HG03139 (cell line): ENCODE results near the gene SLC22A1.
"Not testable (repeated sequence)": the region's sequence is repeated elsewhere in the genome, so short reads cannot be mapped to it uniquely, and the experiment has no call there.

ENCODE experiments used
- ATAC-seq: cut with Tn5 transposase; IDR thresholded peaks from one replicate; pipeline ENCODE4 v1.9.1; 2021; ENCODE audit not compliant: unreplicated experiment

The SLC22A1 gene

GRCh38 chr6:160121981-160122380, 366 bp downstream of the SLC22A1 start:
- ATAC-seq, result no peak

DNA sequence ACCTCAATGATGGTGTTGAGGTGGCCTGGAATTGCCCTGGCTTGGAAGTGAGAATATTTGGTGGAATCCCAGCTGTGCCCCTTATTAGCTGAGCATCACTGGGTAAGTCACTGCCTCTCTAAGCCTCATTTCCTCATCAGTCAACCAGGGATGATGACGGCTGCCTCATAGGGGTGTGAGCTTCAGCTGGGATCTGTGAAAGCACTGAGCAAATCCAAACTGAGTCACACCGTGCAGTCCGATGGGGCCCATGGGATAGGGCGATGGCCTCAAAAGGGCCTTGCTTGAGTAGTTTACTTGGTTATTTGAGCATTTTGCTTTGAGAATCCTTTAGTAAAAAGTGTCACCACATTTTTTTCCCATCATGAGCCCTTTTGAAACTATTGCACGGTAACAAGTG, 1.1 kb downstream of the SLC22A1 start:
- ATAC-seq, result no peak

DNA sequence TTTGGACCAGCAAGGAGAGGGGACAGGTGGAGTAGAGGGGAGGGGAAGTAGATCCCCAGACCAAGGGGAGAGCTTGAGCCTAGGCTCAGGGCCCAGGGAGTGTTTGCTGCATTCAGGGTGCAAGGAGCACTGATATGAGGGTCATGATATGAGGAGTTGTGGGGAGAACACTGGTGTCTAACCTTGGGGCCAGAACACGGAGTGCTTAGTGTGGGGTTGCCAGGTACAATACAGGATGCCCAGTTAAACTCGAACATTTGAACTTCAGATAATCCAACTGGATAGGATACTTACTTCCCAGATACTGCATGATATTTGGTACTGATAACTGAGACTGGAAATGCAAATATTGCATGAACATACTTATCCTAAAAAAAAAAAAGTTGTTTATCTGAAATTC, 2.4 kb downstream of the SLC22A1 start:
- ATAC-seq, result no peak

DNA sequence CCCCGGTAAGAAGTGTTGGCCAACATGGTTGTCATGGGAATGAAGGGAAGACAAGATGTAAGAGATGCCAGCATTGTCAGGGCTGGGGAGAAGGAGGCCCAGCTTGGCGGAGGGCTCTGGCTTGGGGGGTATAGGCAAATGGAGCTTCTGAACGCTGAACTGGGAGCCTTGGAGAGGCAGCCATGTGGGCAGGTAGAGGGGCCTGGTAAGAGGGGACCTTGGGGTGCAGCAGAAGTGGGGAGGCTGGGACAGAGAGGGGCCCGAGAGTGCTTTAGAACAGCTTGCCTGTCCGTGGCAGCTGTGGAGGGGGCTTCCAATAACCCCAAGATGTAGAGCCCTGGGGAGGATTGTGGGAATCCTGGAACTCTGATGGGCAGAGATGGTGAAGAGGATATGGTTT, 3.0 kb downstream of the SLC22A1 start:
- ATAC-seq, result no peak

DNA sequence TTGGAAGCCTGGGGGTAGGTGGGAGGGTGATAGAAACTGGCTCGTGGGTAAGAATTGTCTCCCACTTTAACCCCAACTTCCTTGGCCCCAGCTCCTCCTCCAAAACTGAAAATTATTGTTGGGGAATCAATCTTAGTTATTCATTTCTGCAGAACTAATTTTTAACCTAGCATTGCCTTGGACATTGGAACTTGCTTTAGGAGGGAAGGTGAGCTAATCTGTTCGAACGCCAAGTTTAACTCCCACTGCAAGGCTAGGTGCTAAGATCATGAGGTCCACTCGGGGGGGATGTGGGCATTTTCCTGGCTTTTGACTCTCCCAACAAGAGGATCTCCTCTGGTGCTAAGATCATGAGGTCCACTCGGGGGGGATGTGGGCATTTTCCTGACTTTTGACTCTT, 3.5 kb downstream of the SLC22A1 start:
- not testable (repeated sequence) for ATAC-seq

DNA sequence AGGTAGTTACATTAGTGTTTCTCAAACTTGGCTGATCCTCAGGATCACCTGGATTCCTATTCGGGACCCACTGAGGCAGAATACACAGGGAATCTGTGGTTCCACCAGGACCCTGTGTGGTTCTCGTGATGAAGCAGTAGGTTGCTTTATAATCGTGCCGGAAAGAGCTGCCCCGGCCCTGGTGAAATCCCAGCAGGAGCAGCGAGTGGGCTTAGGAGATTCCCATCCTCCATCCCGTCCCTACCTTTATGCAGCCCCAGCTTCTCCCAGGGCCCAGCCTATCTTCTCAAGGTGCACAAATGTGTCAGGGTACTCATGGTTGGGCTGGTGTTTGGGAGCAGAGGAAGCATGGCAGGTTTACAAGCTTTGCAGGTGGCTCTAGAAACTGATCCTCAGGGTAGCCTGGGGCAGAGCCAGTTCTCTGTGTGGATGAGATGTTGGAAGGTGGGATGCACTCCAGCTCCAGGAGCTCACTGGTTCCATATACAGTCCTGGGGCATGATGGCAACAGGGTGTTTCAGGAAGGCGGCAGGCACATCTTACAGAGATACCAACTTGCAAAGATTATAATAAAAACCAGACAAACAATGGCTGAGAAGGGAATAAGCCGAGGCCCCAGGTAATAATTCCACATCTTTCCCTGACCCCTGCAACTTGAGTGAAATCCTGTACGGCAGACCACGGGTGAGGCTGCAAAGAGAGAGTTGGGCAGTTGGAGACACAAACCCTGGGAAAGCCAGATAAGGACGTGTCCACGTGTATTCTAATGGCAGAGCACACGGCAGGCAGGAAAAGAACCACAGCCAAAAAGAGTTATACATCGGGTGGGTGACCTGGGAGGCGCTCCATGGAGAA, 5.9 kb downstream of the SLC22A1 start:
- no peak for ATAC-seq

DNA sequence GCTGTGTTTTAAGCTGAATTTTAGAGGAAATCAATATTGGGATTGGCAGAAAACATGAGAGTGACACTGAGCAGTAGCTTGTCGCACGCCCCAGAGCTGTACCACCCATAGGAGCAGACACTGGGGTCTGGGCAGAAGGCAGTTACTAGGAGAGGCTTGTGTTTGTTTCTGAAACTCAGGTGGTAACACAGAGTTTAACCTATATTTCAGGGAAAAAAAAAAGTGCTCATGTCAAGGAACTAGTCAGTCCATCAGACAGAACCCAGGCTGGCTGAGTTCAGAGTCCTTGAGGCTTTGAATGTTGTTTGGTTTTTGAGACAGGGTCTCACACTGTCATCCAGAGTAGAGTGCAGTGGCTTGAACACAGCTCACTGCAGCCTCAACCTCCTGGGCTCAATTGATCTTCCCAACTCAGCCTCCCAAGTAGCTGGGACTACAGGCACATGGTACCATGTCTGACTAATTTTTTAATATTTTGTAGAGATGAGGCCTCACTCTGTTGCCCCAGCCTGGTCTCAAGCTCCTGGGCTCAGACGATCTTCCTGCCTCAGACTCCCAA, 6.6 kb downstream of the SLC22A1 start:
- ATAC-seq, result no peak

- no peak for ATAC-seq
Observed at GRCh38 chr6:160128879-160129516, 7.4 kb downstream of the SLC22A1 start.

- no peak for ATAC-seq
Observed at GRCh38 chr6:160129881-160130615, 8.4 kb downstream of the SLC22A1 start.

DNA sequence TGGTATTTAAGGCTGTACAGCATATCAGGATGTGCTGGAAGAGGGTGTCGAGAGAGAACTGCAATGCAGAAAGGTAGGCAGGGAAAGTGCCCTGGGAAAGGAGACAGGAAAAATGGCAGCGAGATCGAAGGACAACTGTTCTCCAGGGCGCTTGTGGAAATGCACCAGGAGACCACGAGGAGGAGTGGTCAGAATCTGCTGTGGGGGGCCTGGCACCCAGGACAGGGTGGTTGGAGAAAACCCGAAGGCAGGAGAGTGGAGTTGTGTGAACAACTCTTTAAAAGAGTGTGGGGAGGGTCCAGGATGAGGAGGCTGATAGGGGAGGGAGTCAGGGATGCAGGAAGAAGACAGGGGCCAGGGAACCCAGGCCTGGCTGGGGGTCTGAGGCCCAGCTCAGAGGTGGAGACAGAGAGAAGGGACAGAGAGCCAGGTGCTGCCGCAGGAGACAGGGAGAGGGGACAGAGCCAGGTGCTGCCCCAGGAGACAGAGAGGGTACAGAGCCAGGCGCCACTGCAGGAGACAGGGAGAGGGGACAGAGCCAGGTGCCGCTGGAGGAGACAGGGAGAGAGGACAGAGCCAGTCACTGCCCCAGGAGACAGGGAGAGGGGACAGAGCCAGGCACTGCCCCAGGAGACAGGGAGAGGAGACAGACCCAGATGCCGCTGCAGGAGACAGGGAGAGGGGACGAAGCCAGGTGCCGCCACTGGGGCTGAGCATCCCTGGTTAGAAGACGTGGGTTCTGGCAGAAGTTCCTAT, 9.3 kb downstream of the SLC22A1 start:
- ATAC-seq, result no peak

- ATAC-seq, result no peak
Observed at GRCh38 chr6:160131636-160132296, 10.2 kb downstream of the SLC22A1 start.

DNA sequence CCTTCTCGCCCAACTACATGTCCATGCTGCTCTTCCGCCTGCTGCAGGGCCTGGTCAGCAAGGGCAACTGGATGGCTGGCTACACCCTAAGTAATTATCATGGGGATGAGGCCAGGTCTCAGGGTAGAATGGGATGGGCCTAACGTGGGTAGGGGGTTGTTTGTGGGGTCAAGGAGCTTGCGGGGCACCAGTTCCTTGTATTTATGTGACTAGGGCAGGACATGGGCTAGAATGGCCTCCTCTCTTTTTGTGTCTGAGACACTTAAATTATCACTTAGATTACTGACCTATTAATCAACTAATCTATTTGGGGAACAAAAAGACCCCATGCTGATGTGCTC, 10.7 kb downstream of the SLC22A1 start:
- ATAC-seq, result no peak

DNA sequence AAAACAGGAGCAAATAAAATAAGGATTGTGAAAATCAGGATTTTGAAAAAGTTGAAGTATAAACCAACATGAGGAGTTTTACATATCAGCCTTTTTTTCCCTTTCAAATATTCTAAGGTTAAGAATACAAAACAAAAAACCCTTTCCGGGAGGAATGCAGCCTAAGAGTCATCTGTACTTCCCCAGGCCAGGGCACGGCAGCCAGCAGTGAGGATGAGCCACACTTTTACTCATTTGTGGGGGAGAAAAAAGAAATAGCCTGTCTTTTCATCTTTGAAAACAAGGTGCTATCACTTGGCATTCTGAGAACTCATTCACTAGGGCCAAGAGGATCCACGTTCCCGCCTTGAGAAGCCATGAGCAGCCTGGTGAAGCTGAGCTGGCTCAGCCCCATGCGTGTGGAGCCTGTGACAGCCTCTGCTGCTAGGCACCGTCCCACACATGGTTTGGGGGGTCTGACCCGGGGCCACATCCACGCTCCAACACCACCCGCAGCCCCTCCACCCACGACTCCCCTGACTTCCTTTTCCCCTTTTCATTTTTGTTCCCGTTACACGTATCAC, 11.2 kb downstream of the SLC22A1 start:
- no peak for ATAC-seq

GRCh38 chr6:160133441-160134336, 12.1 kb downstream of the SLC22A1 start:
- no peak for ATAC-seq

DNA sequence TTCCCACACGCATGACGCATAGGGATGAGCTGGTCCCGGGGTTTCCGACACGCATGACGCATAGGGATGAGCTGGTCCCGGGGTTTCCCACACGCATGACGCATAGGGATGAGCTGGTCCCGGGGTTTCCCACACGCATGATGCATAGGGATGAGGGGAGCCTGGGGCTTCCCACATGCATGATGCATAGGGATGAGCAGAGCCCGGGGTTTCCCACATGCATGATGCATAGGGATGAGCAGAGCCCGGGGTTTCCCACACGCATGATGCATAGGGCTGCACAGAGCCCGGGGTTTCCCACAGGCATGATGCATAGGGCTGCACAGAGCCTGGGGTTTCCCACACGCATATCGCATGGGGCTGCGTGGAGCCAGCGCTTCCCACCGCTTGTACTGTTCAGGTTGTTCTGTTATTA, 12.7 kb downstream of the SLC22A1 start:
- not testable (repeated sequence) for ATAC-seq

GRCh38 chr6:160134779-160135547, 13.3 kb downstream of the SLC22A1 start:
- no peak for ATAC-seq

DNA sequence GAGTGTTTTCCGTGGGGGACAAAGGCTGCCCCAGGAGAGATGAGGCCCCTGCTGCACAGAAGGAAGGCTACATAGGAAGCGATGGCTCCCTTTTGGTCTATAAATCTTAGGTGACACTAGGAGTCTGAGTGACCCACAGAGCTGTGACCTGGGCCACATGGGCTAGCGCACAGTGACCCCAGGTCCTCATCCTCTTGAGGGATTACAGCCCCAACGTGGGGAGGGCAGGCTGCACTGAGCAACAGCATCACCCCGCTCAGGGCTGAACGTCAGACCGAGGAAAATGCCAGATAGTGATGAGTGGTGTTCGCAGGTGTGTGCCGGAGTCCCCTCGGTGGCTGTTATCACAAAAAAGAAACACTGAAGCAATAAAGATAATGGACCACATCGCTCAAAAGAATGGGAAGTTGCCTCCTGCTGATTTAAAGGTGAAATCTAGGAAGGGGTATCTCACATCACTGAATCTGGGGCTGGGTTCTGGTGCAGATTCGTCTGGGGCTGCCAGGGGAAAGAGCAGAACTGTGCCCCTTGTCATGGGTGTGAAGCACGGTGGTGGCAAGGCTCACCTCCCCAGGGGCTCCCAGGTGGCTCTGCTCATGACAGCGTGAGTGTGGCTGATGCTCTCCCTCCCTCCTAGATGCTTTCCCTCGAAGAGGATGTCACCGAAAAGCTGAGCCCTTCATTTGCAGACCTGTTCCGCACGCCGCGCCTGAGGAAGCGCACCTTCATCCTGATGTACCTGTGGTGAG, 14.5 kb downstream of the SLC22A1 start:
- ATAC-seq, result no peak
